Activated T-helper 1 cell treated with anti-CD3 and anti-CD28 coated beads, Interleukin-12 subunit alpha, Interleukin-12 subunit beta, Interleukin-2, Interleukin-4 antibody, amounts not matched to agents 30 ng/mL and 10 ng/mL and 1 ng/mL, durations not matched to agents 14 hours and 24 hours and 36 hours (primary cell): ENCODE measurements around the gene ZNF763. TPM values are rescaled to one million over a fixed set of nuclear protein-coding genes. Genes with fewer than 3 reads are reported as not detected.

ENCODE experiments used
- total RNA-seq: library from RNA; stranded (reverse); gene quantifications from 2 replicates; pipeline ENCODE4 v1.2.3, GENCODE V29; 2022

ZNF763 gene
- total RNA-seq, 1 donor from 2014 or later, result 0.49 TPM

Other genes with a start within 250 kb of the ZNF763 start
- 2.5 and 2.8 TPM in 2 replicates for gene ZNF823, start 226.1 kb upstream of the ZNF763 start, total RNA-seq
- gene ZNF441, start 198.0 kb upstream of the ZNF763 start, total RNA-seq, result 2.8 and 4.4 TPM in 2 replicates
- gene ZNF491, start 166.5 kb upstream of the ZNF763 start, total RNA-seq, result 0.54 and 0.56 TPM in 2 replicates
- gene ZNF440, start 150.8 kb upstream of the ZNF763 start, total RNA-seq, result 6.7 and 9.2 TPM in 2 replicates
- gene ZNF439, start 116.3 kb upstream of the ZNF763 start, total RNA-seq, result 3.3 and 3.6 TPM in 2 replicates
- gene ZNF69, start 77.3 kb upstream of the ZNF763 start, total RNA-seq, result 0.16 and 0.29 TPM in 2 replicates
- gene ZNF700, start 39.9 kb upstream of the ZNF763 start, total RNA-seq, result 11.9 and 12.2 TPM in 2 replicates
- gene ZNF433, start 70.6 kb downstream of the ZNF763 start, total RNA-seq, result 0.39 TPM in 1 of 2 replicates, not detected in the other
- 0.13 and 0.39 TPM in 2 replicates for gene ZNF878, start 87.9 kb downstream of the ZNF763 start, total RNA-seq
- 0.73 and 0.86 TPM in 2 replicates for gene ZNF844, start 99.7 kb downstream of the ZNF763 start, total RNA-seq
- gene ZNF20, start 175.3 kb downstream of the ZNF763 start, total RNA-seq, result 2.8 and 3.5 TPM in 2 replicates
- 2.5 and 2.9 TPM in 2 replicates for gene ZNF625, start 191.7 kb downstream of the ZNF763 start, total RNA-seq
- gene ZNF136, start 198.1 kb downstream of the ZNF763 start, total RNA-seq, result 10.1 and 10.8 TPM in 2 replicates